ENCODE measurements around the gene DAPL1. TPM values are rescaled to one million over a fixed set of nuclear protein-coding genes. Genes with fewer than 3 reads are reported as not detected.

Gene DAPL1
- total and polyA plus RNA-seq, 2 donors (not counting 1 experiment from before 2014, with no cell fraction given): not detected

GRCh38 chr2:158755310-158756087 lies 39.6 kb upstream of the DAPL1 start:
- intact Hi-C loops (cut with micrococcal nuclease): loop anchor here (10.0 kb wide), 3 partner anchors 359 to 1261 kb away; no protein-coding TSS in a partner anchor
- peaks cover 19% of the 10 kb centered on the region for H3K27me3 Mint-ChIP-seq
- Histone ChIP-seq H3K4me3 (ENCODE audit: control extremely low read depth in 1 of 5, extremely low read depth in 1 of 5, insufficient read depth in 1 of 5, low read depth in 2 of 5, low read length in 4 of 5) (no peak overlapping the region), H3K79me2 (ENCODE audit: control insufficient read depth, insufficient read depth, low read length) (no peaks in the 10 kb centered on the region), H3K36me3 (replicated peaks in 1 of 2; ENCODE audit: control extremely low read depth in 1 of 2, control insufficient read depth in 1 of 2, extremely low read depth in 1 of 2, insufficient read depth in 2 of 2, low read length in 1 of 2) (no peaks in the 10 kb centered on the region), H3K9ac (ENCODE audit: low read length) (no peak overlapping the region), H3K4me2 (replicated peaks; ENCODE audit: low read depth, low read length, poor library complexity, severe bottlenecking) (no peak overlapping the region), H3K27ac (ENCODE audit: low read length in 2 of 2) (no peak overlapping the region), H2AFZ (ENCODE audit: insufficient read depth, low read depth, low read length, poor library complexity, severe bottlenecking) (no peak overlapping the region), H3K4me1 (ENCODE audit: control insufficient read depth in 2 of 2, insufficient read depth in 2 of 2, low read length in 2 of 2) (no peaks in the 10 kb centered on the region), H3K9me3 (ENCODE audit: control extremely low read depth in 1 of 3, control insufficient read depth in 2 of 3, insufficient read depth in 1 of 3, low read length in 2 of 3) (no peaks in the 10 kb centered on the region), H3K27me3 (replicated peaks in 1 of 4; ENCODE audit: control extremely low read depth in 1 of 4, control insufficient read depth in 3 of 4, insufficient read depth in 4 of 4, low read length in 3 of 4) (peaks cover 0 to 7% (median 0%) of the 10 kb centered on the region in 4 experiments), H4K20me1 (ENCODE audit: control insufficient read depth, insufficient read depth, low read length, poor library complexity, severe bottlenecking) (no peaks in the 10 kb centered on the region)
- ChIA-PET CTCF (interaction anchor here (1.0 to 9.9 kb wide), 13 partner anchors 10 to 1453 kb away, joined by 3 to 106 read pairs (median 5); partner anchors contain the start of gene MARCHF7), POLR2A (no interaction called here)
- DNase-seq (no peak), ATAC-seq (ENCODE audit: low read depth) (no peak)
- no peak overlapping the region for H3K4me3 Mint-ChIP-seq
- no peaks in the 10 kb centered on the region for H3K4me1 Mint-ChIP-seq
- no peaks in the 10 kb centered on the region for H3K9me3 Mint-ChIP-seq (ENCODE audit: insufficient read depth)
- 100% methylated on average over 1 of the region's 8 CpGs for WGBS (ENCODE audit: insufficient coverage)
- no peak for TF ChIP-seq EZH2 (IDR thresholded peaks at IDR 0.05; ENCODE audit: borderline replicate concordance, insufficient read depth, low read depth, low read length, poor library complexity, severe bottlenecking)
- TF ChIP-seq, protein P1, sequence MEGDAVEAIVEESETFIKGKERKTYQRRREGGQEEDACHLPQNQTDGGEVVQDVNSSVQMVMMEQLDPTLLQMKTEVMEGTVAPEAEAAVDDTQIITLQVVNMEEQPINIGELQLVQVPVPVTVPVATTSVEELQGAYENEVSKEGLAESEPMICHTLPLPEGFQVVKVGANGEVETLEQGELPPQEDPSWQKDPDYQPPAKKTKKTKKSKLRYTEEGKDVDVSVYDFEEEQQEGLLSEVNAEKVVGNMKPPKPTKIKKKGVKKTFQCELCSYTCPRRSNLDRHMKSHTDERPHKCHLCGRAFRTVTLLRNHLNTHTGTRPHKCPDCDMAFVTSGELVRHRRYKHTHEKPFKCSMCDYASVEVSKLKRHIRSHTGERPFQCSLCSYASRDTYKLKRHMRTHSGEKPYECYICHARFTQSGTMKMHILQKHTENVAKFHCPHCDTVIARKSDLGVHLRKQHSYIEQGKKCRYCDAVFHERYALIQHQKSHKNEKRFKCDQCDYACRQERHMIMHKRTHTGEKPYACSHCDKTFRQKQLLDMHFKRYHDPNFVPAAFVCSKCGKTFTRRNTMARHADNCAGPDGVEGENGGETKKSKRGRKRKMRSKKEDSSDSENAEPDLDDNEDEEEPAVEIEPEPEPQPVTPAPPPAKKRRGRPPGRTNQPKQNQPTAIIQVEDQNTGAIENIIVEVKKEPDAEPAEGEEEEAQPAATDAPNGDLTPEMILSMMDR (IDR thresholded peaks at IDR 0.05): no peak
- H3K27ac Mint-ChIP-seq: no peak overlapping the region

GRCh38 chr2:158756331-158756730 lies 38.8 kb upstream of the DAPL1 start:
- Mint-ChIP-seq H3K4me1 (no peaks in the 10 kb centered on the region), H3K27me3 (peaks cover 19% of the 10 kb centered on the region), H3K27ac (no peak overlapping the region), H3K9me3 (ENCODE audit: insufficient read depth) (no peaks in the 10 kb centered on the region), H3K4me3 (no peak overlapping the region)
- ChIA-PET POLR2A (no interaction called here), CTCF (interaction anchor here (0.5 to 9.9 kb wide), 6 partner anchors 287 to 1454 kb away, joined by 3 to 102 read pairs (median 6); no protein-coding TSS in a partner anchor)
- ATAC-seq (ENCODE audit: low read depth): no peak
- Histone ChIP-seq H3K36me3 (replicated peaks in 1 of 2; ENCODE audit: control extremely low read depth in 1 of 2, control insufficient read depth in 1 of 2, extremely low read depth in 1 of 2, insufficient read depth in 2 of 2, low read length in 1 of 2) (no peaks in the 10 kb centered on the region), H3K4me1 (ENCODE audit: control insufficient read depth in 2 of 2, insufficient read depth in 2 of 2, low read length in 2 of 2) (no peaks in the 10 kb centered on the region), H3K4me2 (replicated peaks; ENCODE audit: low read depth, low read length, poor library complexity, severe bottlenecking) (no peak overlapping the region), H3K27me3 (replicated peaks in 1 of 4; ENCODE audit: control extremely low read depth in 1 of 4, control insufficient read depth in 3 of 4, insufficient read depth in 4 of 4, low read length in 3 of 4) (peaks cover 0 to 7% (median 0%) of the 10 kb centered on the region in 4 experiments), H3K4me3 (ENCODE audit: control extremely low read depth in 1 of 5, extremely low read depth in 1 of 5, insufficient read depth in 1 of 5, low read depth in 2 of 5, low read length in 4 of 5) (no peak overlapping the region), H3K27ac (ENCODE audit: low read length in 2 of 2) (no peak overlapping the region), H3K79me2 (ENCODE audit: control insufficient read depth, insufficient read depth, low read length) (no peaks in the 10 kb centered on the region), H4K20me1 (ENCODE audit: control insufficient read depth, insufficient read depth, low read length, poor library complexity, severe bottlenecking) (no peaks in the 10 kb centered on the region), H3K9me3 (ENCODE audit: control extremely low read depth in 1 of 3, control insufficient read depth in 2 of 3, insufficient read depth in 1 of 3, low read length in 2 of 3) (no peaks in the 10 kb centered on the region), H3K9ac (ENCODE audit: low read length) (no peak overlapping the region), H2AFZ (ENCODE audit: insufficient read depth, low read depth, low read length, poor library complexity, severe bottlenecking) (no peak overlapping the region)
- no peak for DNase-seq
- intact Hi-C loops (cut with micrococcal nuclease): loop anchor here (10.0 kb wide), 3 partner anchors 358 to 1262 kb away; no protein-coding TSS in a partner anchor
- WGBS (ENCODE audit: insufficient coverage): 96% methylated on average over 8 of the region's 8 CpGs
- TF ChIP-seq, protein P1 (IDR thresholded peaks at IDR 0.05): no peak
- no peak for TF ChIP-seq EZH2 (IDR thresholded peaks at IDR 0.05; ENCODE audit: borderline replicate concordance, insufficient read depth, low read depth, low read length, poor library complexity, severe bottlenecking)

Measured in B cell (primary cell).